ENCODE measurements around the gene AGMAT. TPM values are rescaled to one million over a fixed set of nuclear protein-coding genes. Genes with fewer than 3 reads are reported as not detected.

AGMAT gene
- total and polyA plus RNA-seq, 9 of the 15 experiments (the other 6 are each of a cell fraction or from before 2014, with no cell fraction given) = not detected

GRCh38 chr1:15526490-15527339, 58.1 kb downstream of the AGMAT start, which contains the start of gene DNAJC16 (continued):
- TF ChIP-seq FOXK2 (conservative IDR thresholded peaks at IDR 0.05 in 1 of 2, IDR thresholded peaks at IDR 0.05 in 1 of 2; ENCODE audit: low read depth in 2 of 2) = peak; percentile 85 to 97
- TF ChIP-seq POLR3G (IDR thresholded peaks at IDR 0.05; ENCODE audit: extremely low read depth, insufficient read length, insufficient replicate concordance) = no peak
- peak; percentile 34 for TF ChIP-seq EP300 (IDR thresholded peaks at IDR 0.05; ENCODE audit: low read length)
- TF ChIP-seq HSF4 (CRISPR knock-in tag; IDR thresholded peaks at IDR 0.05; ENCODE audit: borderline replicate concordance) = no peak
- no peak for TF ChIP-seq HNRNPH1 (optimal IDR thresholded peaks at IDR 0.05; ENCODE audit: low read depth, low read length)
- no peak for TF ChIP-seq ZNF561 (CRISPR knock-in tag; conservative IDR thresholded peaks at IDR 0.05)
- peak; percentile 82 for TF ChIP-seq HCFC1 (IDR thresholded peaks at IDR 0.05; ENCODE audit: low read depth, low read length)
- peak; percentile 94 for TF ChIP-seq POU5F1 (IDR thresholded peaks at IDR 0.05; ENCODE audit: borderline replicate concordance, low read depth, low read length, partially characterized antibody)
- TF ChIP-seq NBN (IDR thresholded peaks at IDR 0.05; ENCODE audit: low read depth) = peak; percentile 89
- TF ChIP-seq NR2F6 (CRISPR knock-in tag; IDR thresholded peaks at IDR 0.05) = no peak
- no peak for TF ChIP-seq CEBPZ (IDR thresholded peaks at IDR 0.05; ENCODE audit: borderline replicate concordance, low read depth, low read length)
- no peak for TF ChIP-seq ZBED1 (IDR thresholded peaks at IDR 0.05)
- TF ChIP-seq ZNF696 (CRISPR knock-in tag; conservative IDR thresholded peaks at IDR 0.05) = no peak
- TF ChIP-seq LEF1 (IDR thresholded peaks at IDR 0.05) = peak; percentile 78; the same call in 1 of the 2 replicates
- no peak for TF ChIP-seq ZNF584 (CRISPR knock-in tag; IDR thresholded peaks at IDR 0.05; ENCODE audit: low read depth)
- no peak for TF ChIP-seq ZNF79 (CRISPR knock-in tag; IDR thresholded peaks at IDR 0.05; ENCODE audit: low read depth)
- TF ChIP-seq ESRRB (CRISPR knock-in tag; IDR thresholded peaks at IDR 0.05; ENCODE audit: borderline replicate concordance) = no peak
- TF ChIP-seq MCM3 (IDR thresholded peaks at IDR 0.05) = no peak
- peak; percentile 65 for TF ChIP-seq EGR1 (conservative IDR thresholded peaks at IDR 0.05)
- TF ChIP-seq MTF1 (CRISPR knock-in tag; IDR thresholded peaks at IDR 0.05; ENCODE audit: borderline replicate concordance) = no peak
- TF ChIP-seq OTX1 (CRISPR knock-in tag; IDR thresholded peaks at IDR 0.05) = 0 out of 2 replicates have a peak, but pooled peaks have one; percentile 16
- TF ChIP-seq ETV1 (tag; conservative IDR thresholded peaks at IDR 0.05; ENCODE audit: low read depth) = peak; percentile 44
- TF ChIP-seq CBX1 (IDR thresholded peaks at IDR 0.05; ENCODE audit: low read depth) = peak; percentile 94; the same call in 1 of the 2 replicates
- no peak for TF ChIP-seq CEBPB (tag; IDR thresholded peaks at IDR 0.05)

Data from K562 (cell line).